ENCODE measurements around the gene CFAP299.

The CFAP299 gene

GRCh38 chr4:80365928-80366327, 30.4 kb downstream of the CFAP299 start:
- peak; percentile 39 for DNase-seq (ENCODE audit: low read depth)
- TF ChIP-seq, protein P1, sequence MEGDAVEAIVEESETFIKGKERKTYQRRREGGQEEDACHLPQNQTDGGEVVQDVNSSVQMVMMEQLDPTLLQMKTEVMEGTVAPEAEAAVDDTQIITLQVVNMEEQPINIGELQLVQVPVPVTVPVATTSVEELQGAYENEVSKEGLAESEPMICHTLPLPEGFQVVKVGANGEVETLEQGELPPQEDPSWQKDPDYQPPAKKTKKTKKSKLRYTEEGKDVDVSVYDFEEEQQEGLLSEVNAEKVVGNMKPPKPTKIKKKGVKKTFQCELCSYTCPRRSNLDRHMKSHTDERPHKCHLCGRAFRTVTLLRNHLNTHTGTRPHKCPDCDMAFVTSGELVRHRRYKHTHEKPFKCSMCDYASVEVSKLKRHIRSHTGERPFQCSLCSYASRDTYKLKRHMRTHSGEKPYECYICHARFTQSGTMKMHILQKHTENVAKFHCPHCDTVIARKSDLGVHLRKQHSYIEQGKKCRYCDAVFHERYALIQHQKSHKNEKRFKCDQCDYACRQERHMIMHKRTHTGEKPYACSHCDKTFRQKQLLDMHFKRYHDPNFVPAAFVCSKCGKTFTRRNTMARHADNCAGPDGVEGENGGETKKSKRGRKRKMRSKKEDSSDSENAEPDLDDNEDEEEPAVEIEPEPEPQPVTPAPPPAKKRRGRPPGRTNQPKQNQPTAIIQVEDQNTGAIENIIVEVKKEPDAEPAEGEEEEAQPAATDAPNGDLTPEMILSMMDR (IDR thresholded peaks at IDR 0.05; ENCODE audit: control insufficient read depth, insufficient read depth, low read depth, low read length, missing control alignments), result peak; percentile 82

GRCh38 chr4:80367737-80368136, 32.2 kb downstream of the CFAP299 start:
- TF ChIP-seq, protein P1 (IDR thresholded peaks at IDR 0.05; ENCODE audit: control insufficient read depth, insufficient read depth, low read depth, low read length, missing control alignments), result no peak
- DNase-seq (ENCODE audit: low read depth), result peak; percentile 18

More at GRCh38 chr4:80365928-80366327, 30.4 kb downstream of the CFAP299 start:
- H3K4me3 ChIP-seq (ENCODE audit: control insufficient read depth, low read depth, low read length), result no peak overlapping the region

GRCh38 chr4:80370635-80371034, 35.1 kb downstream of the CFAP299 start:
- no peak overlapping the region for H3K4me3 ChIP-seq (ENCODE audit: control insufficient read depth, low read depth, low read length)
- TF ChIP-seq, protein P1 (IDR thresholded peaks at IDR 0.05; ENCODE audit: control insufficient read depth, insufficient read depth, low read depth, low read length, missing control alignments), result no peak
- DNase-seq (ENCODE audit: low read depth), result no peak

More at GRCh38 chr4:80367737-80368136, 32.2 kb downstream of the CFAP299 start:
- no peak overlapping the region for H3K4me3 ChIP-seq (ENCODE audit: control insufficient read depth, low read depth, low read length)

- TF ChIP-seq, protein P1 (IDR thresholded peaks at IDR 0.05; ENCODE audit: control insufficient read depth, insufficient read depth, low read depth, low read length, missing control alignments), result no peak
- H3K4me3 ChIP-seq (ENCODE audit: control insufficient read depth, low read depth, low read length), result no peak overlapping the region
- no peak for DNase-seq (ENCODE audit: low read depth)
These were observed 35.5 kb downstream of the CFAP299 start for GRCh38 chr4:80371046-80371445.

DNA sequence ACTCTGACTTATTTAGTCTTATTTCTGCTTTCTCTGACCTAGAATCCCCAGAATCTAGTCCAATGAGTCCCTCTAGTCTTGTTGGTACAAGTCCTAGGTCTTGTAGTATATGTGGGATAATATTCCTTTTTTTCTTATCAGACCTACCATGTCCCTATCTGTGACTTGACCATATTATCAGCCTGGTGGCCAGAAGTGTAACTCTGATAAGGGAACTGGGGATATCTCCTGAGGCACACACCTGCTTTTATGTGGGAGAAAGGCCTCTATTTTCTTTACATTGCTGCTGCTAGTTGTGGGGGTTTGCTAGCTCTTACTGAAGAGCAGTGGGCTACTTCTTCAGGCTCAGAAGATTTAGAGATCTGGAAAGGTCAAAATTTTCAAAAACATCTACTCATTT, 38.6 kb downstream of the CFAP299 start:
- TF ChIP-seq, protein P1 (IDR thresholded peaks at IDR 0.05; ENCODE audit: control insufficient read depth, insufficient read depth, low read depth, low read length, missing control alignments), result no peak

DNA sequence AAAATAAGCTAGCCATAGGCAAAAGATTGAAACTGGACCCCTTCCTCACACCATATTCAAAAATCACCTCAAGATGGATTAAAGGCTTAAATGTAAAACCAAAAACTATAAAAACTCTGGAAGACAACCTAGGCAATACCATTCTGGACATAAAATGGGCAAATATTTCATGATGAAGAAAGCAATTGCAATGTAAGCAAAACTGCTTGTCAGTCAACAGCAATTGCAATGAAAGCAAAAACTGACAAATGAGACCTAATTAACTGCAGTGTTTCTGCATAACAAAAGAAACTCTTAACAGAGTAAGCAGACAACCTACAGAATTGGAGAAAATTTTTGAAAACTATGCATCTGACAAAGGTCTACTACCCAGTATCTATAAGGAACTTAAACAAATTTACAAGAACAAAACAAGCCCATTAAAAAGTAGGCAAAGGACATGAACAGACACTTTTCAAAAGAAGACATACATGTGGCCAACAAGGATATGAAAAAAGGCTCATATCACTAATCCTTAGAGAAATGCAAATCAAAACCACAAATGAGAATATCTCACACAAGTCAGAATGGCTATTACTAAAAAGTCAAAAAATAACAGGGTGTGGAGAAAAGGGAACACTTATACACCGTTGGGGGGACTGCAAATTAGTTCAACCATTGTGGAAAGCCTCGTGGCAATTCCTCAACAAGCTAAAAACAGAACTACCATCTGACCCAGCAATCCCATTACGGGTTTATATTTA, 46.7 kb downstream of the CFAP299 start:
- TF ChIP-seq, protein P1 (IDR thresholded peaks at IDR 0.05; ENCODE audit: control insufficient read depth, insufficient read depth, low read depth, low read length, missing control alignments), result no peak
- no peak for DNase-seq (ENCODE audit: low read depth)

More for the DNA sequence above, 38.6 kb downstream of the CFAP299 start:
- no peak overlapping the region for H3K4me3 ChIP-seq (ENCODE audit: control insufficient read depth, low read depth, low read length)
- no peak for DNase-seq (ENCODE audit: low read depth)

More for the DNA sequence above, 46.7 kb downstream of the CFAP299 start:
- H3K4me3 ChIP-seq (ENCODE audit: control insufficient read depth, low read depth, low read length), result no peak overlapping the region
